Renal cortical epithelial cell (primary cell): ENCODE data around the gene XIRP1. TPM values are rescaled to one million over a fixed set of nuclear protein-coding genes. Genes with fewer than 3 reads are reported as not detected.

Experiments used
- DNase-seq: peaks from one replicate; pipeline ENCODE4 v3.0.0-alpha.2; 2011; ENCODE audit warnings: low read depth
- total RNA-seq: library from RNA; depleted of rRNA; stranded (reverse); fragments of >200 nt; gene quantifications from 2 replicates; pipeline ENCODE4 v1.2.3, GENCODE V29; 2014

Gene XIRP1
- total RNA-seq, 1 donor from 2014 or later, result not detected

DNA sequence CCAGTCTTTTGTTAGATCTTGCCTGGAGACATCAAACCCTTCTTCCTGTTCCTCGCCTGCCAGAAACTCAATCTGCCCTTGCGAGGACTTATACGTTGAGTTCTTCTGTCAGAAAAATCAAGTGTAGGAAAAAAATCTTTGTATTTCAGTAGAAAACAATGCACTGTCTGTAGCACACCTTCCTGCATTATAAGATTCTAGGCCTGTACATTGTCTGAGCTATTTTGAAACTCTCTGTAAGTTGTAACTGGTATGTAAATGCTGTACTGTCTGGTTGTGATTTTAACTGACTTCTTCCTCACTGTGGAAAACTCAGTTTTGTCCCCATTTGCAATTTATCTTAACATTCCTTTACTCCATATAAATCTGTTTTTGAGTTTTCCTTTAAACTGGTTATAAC is 17.7 kb upstream of the XIRP1 start:
- DNase-seq, result no peak

DNA sequence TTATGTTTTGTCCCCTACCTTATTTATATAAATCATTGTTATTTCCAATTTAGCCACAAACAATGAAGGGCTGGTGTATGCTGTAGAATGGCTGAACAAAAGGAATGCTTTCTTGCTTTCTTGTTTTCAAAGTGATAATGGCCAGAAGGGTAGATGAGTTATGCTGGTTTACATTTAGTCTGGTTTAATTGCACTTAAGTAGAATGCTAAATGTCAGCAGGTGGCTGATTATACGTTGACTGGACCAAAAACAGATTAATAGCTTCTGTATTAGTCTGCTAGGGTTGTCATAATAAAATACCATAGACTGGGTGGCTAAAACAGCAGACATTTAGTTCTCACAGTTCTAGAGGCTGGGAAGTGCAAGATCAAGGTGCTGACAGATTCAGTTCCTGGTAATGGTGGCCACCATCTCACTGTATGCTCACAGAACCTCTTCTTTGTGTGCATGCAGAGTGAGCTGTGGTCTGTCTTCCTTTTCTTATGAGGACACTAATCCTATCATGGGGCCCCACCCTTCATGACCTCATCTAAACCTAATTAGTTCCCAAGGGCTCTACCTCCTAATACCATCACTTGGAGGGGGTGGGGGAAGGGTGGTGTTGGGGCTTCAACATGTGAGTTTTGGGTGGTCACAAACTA is 17.1 kb upstream of the XIRP1 start:
- no peak for DNase-seq

DNA sequence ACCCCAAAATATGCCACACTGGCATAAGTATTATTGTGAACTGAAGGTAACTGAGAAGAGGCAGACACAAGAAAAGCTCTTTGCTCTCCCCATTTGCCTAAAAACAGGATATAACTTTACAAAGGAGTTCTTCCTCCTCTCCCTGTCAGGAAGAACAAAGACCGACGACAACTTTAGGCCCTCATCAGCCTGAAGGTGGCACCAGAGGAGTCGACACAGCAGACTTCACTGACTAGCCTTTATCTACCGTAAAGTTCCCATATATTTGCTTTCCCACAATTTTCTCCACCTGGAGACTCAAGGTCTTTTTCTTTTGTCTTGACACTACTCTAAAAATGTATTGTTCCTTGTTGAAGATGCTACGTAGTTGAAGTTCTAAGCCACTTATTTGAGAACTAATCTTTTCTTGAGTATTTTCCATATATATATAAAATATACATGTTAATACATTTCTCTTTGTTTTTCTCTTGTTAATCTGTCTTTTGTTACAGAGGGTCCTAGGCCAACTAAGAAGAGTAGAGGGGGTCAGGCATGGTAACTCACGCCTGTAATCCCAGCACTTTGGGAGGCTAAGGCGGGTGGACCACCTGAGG is 16.2 kb upstream of the XIRP1 start:
- peak; percentile 51 for DNase-seq

DNA sequence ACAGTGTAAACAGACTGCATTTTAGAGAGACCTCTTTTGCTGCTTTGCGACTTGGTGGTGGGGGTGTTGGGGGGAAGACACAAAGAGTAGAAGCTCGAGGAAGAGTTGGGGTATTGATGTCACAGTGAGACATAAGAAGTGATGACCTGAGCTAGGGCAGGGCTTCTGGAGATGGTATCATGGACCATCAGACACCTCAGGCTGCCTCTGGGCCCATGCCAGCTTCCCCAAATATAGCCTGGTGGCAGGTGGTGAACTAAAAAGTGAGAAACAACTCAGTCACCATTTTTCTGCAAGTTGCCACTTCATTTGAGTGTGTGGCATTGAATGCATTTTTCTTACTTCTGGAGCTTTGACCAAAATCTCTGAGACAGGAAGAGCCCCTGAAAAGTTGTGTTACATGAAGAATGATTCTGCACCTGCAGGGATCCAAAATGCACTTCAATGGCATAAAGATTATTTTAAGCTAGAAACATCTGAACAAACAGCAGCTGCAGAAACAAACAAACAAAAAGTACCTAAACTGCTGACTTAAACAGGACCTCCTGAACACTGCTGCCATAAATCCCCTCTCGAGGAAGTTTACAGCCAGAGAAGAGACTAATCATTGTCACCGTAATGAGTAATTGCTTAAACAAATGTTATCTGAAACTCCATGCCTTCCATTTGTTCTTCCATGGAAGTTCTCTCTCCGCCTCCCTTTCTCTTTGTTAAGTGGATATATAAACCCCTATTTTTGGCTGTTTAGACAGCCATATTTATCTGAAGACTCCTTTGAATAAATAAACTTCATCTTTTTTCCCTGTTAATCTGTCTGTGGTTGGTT is 15.2 kb upstream of the XIRP1 start:
- DNase-seq, result no peak

DNA sequence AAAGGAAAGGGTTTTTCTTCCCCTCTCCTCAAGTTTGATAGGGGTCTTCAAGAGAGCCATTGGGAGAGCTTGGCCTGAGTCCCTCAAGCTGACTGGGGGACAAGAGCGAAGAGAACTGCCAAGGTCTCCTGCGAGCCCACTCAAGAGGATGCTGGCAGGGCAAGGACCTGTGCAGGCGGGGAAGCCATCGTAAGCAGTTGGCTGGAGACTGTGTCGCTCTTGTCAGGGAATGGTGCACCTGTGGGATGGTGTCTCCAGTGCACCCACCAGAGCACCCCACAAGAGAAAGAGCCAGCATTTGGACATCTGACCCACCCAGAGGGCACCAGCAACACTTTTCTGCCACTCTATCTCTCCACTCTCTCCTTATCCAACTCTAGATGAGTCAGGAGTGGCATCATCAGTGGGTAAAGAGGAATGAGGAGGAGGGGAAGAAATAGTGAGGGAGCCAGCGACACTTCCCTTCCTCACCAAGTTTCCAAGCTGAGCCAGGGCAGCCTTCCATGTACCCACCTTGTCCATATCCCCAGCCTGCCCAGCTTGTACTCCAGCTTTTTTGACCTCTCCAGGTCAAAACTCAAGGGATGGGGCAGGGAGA is 13.6 kb upstream of the XIRP1 start:
- no peak for DNase-seq

DNA sequence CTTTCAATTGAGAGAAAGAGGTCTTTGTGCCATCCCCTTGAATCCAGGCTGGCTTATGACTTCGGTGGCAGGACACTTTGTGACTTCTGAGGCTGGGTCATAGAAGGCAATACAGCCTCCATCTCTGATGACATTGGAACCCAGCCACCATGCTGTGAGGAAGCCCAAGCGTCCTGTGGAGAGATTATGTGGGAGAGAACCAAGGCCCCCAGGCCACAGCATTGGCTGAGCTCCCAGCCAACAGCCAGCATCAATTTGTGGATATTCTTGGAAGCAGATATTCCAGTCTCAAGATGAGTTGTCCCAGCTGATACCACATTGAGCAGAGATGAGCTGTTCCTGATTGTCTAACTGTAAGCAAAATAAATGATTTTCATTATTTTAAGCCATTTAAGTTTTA is 12.7 kb upstream of the XIRP1 start:
- DNase-seq, result no peak

DNA sequence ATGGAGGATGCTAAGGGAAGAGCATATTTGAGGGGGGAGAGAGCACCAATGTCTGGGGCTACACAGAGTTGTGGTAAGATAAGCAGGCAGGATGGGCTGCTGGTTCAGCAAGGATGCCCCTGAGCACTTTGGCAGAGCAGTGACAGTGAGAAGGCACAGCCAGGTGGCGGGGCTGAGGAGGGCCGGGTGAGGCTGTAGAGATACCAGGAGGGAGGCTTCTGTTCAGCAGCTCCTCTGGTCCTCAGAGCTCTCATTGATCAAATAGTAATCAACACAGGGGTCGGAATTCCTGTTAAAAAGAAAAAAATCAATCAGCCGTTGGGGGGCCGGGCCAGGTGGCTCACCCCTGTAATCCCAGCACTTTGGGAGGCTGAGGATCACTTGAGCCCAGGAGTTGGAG is 11.5 kb upstream of the XIRP1 start:
- DNase-seq, result no peak

DNA sequence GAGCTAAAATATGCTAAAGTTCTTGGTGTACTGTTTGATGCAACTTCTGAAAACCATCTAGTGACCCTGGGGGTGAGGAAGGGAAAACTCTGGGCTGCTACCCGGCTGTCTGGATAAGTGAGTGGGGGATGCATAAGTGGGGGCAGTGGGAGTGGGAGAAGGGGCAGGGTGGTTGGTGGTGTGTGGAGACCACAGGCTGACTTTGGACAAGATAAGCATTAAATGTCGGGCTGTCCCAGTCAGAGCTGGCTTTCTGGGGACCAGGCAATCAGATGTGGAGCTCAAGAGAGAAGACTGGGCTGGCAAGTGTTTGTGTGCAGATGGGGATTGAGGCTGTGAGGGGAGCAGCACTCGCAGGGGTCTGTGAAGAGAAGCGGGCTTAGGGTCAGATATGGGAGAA is 11.0 kb upstream of the XIRP1 start:
- no peak for DNase-seq

DNA sequence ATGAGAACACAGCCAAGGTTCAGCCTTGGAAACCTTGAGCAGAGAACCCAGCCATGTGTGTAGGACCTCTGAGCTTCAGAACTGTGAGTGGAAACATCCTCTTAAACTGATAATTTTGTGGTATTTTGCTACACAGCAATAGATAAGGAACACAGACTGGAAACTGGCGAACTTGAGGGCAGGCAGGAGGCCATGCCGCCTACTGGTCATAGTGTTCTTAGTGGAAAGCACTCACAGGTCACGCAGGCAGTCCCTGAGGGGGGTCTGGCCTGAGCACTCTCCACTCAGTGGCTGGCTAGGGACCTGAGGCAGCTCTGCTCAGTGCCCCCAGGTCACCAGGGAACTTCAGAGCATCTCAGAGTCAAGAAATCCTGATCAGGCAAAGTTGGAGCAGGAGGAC is 9.7 kb upstream of the XIRP1 start:
- no peak for DNase-seq

DNA sequence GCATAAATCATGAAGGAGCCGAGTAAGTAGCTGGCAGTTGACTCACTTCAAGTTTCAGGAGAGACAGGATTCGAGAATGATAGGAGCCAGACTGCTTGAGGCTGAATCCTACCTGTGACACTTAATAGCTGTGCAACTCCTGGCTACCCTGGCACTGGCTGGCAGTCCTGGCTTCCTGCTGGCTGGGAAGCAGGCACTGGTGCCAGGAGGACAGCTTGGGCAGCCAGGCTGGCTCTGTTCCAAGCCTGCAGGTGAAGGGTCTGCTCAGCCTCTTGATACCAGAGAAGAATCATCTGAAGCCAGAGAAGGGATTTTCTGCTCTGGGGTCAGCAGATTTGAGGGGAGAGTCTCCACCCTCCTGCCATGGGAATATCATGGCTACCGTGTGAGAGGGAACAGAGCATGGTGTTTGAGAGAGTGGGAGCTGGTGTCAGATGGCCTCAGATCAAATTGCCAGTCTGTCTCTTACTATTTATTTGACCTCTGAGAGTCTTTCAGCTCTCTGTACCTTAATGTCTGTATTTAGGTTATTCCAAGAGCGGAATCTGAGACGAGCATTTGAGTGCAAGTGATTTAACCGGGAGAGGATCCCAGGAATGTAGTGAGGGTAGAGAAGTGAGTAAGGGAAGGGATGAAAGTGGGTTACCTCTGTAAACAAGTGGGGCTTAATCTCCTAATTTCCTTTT is 4.4 kb upstream of the XIRP1 start:
- no peak for DNase-seq

DNA sequence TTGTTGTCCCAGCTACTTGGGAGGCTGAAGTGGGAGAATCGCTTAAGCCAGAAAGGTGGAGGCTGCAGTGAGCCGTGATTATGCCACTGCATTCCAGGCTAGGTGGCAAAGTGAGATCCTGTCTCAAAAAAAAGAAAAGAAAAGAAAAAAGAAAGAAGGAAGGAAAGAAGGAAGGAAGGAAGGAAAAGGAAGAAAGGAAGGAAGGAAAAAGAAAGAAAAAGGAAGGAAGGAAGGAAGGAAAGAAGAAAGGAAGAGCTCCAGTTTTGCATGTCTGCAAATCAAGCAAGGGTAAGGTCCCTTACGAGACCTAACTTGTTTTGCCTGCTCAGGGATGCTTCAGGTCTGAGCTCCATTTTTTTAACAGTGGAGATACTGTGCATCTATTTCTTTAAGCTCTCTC is 3.6 kb upstream of the XIRP1 start:
- no peak for DNase-seq

DNA sequence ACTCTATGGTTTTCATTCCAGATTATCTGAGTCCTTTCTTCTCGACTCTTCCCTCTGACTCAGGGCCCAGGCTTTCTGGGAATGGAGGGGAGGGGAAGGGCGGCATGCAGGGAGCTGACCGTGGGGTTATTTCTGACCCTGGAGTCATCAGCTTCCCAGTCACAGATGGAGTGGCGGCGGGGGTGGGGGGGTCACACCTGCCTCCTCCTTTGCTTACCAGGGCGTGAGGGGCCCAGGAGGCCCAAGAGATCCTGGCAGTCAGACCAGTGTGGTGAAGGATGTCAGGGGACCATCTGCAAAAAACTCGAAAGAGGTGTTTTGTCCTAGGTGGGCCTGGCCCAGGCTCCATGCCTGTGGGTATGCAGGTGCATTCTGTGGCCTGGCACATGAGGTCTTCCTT is 996 bp upstream of the XIRP1 start:
- peak; percentile 37 for DNase-seq

DNA sequence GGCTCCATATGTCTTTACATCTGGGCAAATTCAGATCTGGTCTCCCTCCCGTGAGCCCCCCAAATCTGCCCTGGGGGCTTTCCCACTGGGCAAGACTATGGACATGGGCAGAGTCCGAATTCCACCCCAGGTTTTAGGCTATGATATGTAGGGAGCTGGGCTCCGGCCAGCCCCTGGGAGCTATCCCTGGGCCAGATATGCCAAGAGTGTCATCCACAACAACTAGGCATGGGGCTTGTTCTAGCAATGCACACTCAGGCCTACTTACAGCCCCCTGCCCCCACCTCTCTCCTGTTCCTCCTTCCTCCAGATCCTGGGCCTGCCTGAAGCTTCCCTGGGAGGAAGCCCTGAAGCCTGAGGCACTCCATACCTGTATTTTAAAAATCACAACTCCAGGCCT is 622 bp downstream of the XIRP1 start:
- no peak for DNase-seq

DNA sequence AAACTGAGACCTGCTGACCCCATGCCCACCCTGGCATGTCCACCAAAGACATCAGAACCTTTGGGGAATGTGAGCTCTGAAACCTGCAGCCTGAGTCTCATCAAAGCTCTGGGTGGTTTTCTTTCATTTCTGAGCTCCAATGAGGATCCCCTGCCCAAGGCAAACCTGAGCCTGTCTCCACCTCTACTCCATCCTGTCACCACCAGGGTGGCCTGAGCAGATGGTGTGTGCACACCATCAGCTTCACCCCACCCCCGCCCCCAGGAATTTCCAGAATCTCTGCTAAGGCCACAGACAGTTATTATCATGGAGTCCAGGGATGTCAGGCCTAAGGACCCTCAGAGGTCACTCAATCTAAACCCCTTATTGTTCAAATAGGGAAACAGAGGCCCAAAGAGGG is 1.3 kb downstream of the XIRP1 start:
- no peak for DNase-seq

DNA sequence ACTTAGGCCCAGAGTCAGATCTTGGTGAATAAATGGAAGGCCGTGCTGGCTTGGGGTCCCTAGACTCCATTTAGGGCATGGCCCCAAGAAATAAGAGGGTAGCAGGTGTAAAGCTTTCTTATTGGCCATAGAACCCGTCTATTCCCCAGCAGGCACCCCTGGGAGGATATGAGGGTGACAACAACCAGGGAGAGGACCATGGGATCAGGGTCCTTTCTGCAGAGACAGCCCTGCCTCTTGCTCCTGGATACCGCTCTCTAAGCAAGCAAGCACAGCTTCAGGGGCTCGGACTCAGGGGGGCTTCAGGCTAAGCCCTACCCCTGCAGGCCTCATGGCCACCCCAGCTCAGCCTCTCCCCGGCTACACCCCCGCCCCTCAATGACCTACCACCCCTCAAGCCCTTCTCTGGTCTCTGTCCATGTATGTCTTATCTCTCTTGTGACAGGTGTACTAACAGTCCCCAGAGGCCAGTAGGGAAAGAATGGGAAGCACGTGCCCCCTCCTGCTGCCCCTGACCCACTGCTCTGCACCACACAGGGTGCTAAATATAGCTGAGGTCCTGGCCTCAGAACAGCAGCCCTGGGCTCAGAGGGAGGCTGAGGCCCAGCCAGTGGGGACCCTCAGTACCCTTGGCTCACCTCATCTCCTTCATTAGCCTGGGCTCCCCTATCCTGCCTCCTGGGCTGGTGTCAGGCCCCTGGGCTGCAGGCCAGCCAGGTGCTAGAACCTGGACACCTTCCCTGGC is 1.9 kb downstream of the XIRP1 start:
- DNase-seq, result no peak

DNA sequence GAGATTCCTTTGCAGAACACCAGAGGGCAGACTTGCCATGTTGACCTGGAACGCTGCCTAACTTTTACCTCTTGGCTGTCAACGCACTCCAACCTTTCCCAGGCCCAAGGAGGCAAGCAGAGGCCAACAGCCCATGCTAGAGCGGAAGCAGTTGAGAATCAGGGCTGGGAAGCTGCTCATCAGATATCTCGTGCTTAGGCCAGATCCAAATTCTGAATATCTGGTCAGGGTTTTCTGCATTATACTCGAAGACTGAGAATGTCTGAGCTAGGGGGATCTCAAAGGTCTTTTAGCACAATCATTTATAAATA is 2.5 kb downstream of the XIRP1 start:
- peak; percentile 68 for DNase-seq

DNA sequence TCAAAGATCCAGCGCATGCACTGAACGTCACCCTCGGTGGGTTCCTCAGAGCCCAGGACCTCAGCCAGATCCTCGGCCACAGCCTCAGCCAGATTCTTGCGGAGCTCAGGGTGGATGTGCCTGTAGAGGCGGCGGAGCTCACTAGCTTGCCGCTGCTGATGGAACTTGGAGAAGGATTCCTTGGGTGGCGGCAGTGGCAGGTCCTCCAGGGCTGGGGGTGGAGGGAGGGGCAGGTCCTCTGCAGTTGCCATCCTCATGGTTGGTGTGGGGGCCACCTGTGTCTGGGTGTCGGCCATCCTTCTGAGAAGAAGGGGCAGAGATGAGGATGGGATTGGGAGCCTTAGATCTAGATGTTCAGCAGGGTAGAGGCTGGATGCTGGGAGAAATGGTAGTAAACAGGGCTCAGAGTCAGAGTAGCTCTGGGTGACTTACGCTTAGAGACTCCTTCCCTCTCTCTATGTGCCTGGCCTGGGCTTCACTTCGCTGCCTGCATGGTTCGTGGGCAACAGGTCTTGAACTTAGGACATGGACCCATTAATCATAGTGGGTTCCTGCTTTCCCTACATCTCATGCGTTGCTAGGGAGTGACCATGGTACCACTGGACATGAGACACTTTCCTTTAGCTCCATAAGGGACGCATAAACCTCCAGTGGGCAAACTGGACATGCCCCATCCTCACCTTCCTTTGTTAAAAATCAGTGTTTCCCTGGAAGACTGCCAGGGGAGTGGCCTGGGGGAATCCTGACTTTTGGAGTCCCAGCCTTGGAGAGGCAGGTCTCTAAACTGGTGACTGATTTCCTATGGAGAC is 3.0 kb downstream of the XIRP1 start:
- DNase-seq, result no peak

DNA sequence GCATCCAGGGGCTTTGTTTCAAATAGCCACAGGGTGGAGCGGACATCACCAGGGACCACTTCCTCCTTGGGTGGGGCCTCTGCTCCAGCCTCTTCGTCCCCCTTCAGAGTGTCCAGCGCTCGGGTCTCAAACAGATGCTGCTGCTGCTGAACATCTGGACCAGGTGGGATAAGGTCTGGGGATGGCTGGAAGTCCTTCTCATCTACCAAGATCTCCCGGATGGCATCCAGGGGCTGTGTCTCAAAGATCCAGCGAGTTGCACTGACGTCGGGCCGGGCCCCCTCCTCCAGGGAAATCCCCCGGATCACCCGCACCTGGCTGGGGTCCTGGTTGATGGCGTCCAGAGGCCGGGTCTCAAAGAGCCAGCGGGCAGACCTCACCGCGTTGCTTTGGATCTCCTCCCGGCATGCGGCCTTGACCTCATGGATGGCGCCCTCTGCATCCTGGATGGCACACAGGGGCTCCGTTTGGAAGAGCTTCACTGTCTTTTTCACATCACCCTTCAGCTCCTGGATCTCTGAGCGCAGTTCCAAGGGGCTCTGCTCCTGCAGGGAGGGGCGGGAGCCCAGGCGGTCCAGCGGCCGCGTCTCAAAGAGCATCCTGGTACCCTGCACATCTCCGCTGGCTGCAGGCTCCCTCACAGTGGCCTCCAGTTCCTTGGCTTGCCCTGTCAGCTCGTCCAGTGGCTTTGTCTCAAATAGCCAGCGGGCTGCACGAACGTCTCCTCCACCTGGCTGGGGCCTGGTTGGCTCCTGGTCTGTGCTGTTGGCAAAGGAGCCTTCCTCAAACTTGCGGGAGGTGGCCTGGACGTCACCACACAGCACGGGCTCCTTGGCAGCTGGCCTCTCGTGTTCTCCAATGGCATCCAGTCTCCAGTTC is 3.9 kb downstream of the XIRP1 start:
- no peak for DNase-seq

DNA sequence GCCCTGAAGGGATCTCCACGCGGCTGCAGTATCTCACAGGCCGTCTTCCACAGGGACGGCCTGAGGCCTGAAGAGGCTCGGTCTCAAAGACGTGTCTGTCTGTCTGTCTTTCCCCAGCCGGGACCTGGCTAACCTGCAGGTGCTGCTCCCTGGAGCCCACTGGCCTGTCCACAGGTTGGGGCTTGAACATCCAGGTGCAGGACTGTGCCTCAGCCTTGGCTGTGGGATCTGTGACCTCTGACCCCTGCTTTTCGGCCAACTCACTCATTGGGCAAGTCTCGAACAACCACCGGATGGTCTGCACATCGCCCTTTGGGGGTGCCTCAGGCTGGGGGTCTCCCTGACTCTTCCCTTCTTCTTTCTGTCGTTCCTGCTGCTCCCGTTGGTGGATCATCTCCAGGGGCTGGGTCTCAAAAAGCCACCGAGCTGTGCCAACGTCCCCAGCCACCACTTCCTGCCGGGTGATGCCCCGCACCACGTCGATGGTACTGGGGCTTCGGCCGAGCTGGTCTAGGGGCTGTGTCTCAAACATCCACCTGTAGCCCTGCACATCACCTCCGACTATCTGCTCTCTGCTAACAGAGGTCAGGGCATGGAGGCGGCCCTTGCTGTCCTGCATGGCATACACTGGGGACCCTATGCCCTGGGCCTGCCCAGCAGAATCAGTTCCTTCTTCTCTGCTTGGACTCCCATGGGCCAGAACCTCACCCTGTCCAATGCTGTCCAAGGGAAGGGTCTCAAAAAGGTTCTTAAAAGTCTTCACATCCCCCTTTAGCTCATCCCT is 4.8 kb downstream of the XIRP1 start:
- no peak for DNase-seq
